WTC11 (cell line): Measurements from ENCODE around the gene AMOTL1. TPM values are rescaled to one million over a fixed set of nuclear protein-coding genes. Genes with fewer than 3 reads are reported as not detected.

Source experiments
- ATAC-seq: fragments of 200-7000 bp; cut with Tn5 transposase; 2 replicates; pipeline ENCODE4 v1.10.0; 2021; ENCODE audit warnings: mild to moderate bottlenecking, moderate library complexity
- CTCF ChIA-PET: fragments of 300-600 bp; sonication (Branson Sonifier 250); formaldehyde crosslinking; loops from one replicate; lab custom pipeline; 2021; ENCODE audit warnings: antibody characterized with exemption; lab: Charles Lee
- POLR2A ChIA-PET: fragments of 350-600 bp; sonication (Branson Sonifier 250); formaldehyde crosslinking; loops from one replicate; lab custom pipeline; 2021; ENCODE audit warnings: antibody characterized with exemption; lab: Charles Lee
- DNase-seq: peaks from one replicate; pipeline ENCODE4 v3.0.0; 2021; ENCODE audit warnings: low spot score
- H3K27ac Mint-ChIP-seq: 2 replicates; pipeline ENCODE4 v1.8.0; 2021; ENCODE audit warnings: mixed read lengths
- H3K27me3 Mint-ChIP-seq: 2 replicates; pipeline ENCODE4 v1.8.0; 2021; ENCODE audit warnings: low read depth, mild to moderate bottlenecking, moderate library complexity, mixed read lengths
- H3K36me3 Mint-ChIP-seq: 2 replicates; pipeline ENCODE4 v1.8.0; 2021; ENCODE audit warnings: mixed read lengths
- H3K4me1 Mint-ChIP-seq: 2 replicates; pipeline ENCODE4 v1.8.0; 2022; ENCODE audit warnings: mixed read lengths
- H3K4me3 Mint-ChIP-seq: 2 replicates; pipeline ENCODE4 v1.8.0; 2021; ENCODE audit warnings: mild to moderate bottlenecking, moderate library complexity, mixed read lengths
- H3K9me3 Mint-ChIP-seq: 2 replicates; pipeline ENCODE4 v1.8.0; 2021; ENCODE audit warnings: mixed read lengths
- AFF4 ChIP-seq: sonication (generic); formaldehyde crosslinking; IDR thresholded peaks from 2 replicates; pipeline ENCODE4 v1.8.1; 2023; ENCODE audit warnings: mild to moderate bottlenecking, missing genetic modification reagents, borderline replicate concordance
- ATF2 ChIP-seq: sonication (generic); formaldehyde crosslinking; IDR thresholded peaks from 2 replicates; pipeline ENCODE4 v1.8.1; 2022; ENCODE audit warnings: low read depth, missing genetic modification reagents, borderline replicate concordance
- CTCF ChIP-seq: fragments of 200-600 bp; IDR thresholded peaks from 2 replicates; pipeline ENCODE4 v1.8.0; 2022; ENCODE audit warnings: antibody characterized with exemption
- E2F1 ChIP-seq: sonication (generic); formaldehyde crosslinking; IDR thresholded peaks from 2 replicates; pipeline ENCODE4 v1.8.0; 2022; ENCODE audit warnings: mild to moderate bottlenecking, missing genetic modification reagents
- ETV6 ChIP-seq: sonication (generic); formaldehyde crosslinking; IDR thresholded peaks from 2 replicates; pipeline ENCODE4 v1.8.1; 2022; ENCODE audit warnings: mild to moderate bottlenecking, missing genetic modification reagents
- FOXP1 ChIP-seq: sonication (generic); formaldehyde crosslinking; IDR thresholded peaks from 2 replicates; pipeline ENCODE4 v1.8.0; 2022; ENCODE audit warnings: missing genetic modification reagents, mild to moderate bottlenecking, moderate library complexity, borderline replicate concordance
- GTF2I ChIP-seq: fragments of 250-450 bp; sonication (Bioruptor Pico); conservative IDR thresholded peaks from 2 replicates; pipeline ENCODE4 v1.4.0; 2021; ENCODE audit warnings: mild to moderate bottlenecking
- JUN ChIP-seq: sonication (generic); formaldehyde crosslinking; IDR thresholded peaks from 2 replicates; pipeline ENCODE4 v1.8.0; 2023; ENCODE audit warnings: mild to moderate bottlenecking, missing genetic modification reagents
- KAT7 ChIP-seq: sonication (generic); formaldehyde crosslinking; IDR thresholded peaks from 2 replicates; pipeline ENCODE4 v1.8.1; 2023; ENCODE audit warnings: missing genetic modification reagents, mild to moderate bottlenecking, borderline replicate concordance
- MXD4 ChIP-seq: fragments of 250-450 bp; sonication (Bioruptor Pico); IDR thresholded peaks from 2 replicates; pipeline ENCODE4 v1.8.0; 2021; ENCODE audit warnings: mild to moderate bottlenecking, moderate library complexity, borderline replicate concordance
- NR3C1 ChIP-seq: sonication (generic); formaldehyde crosslinking; conservative IDR thresholded peaks from 2 replicates; pipeline ENCODE4 v1.8.1; 2023; ENCODE audit warnings: low read depth, mild to moderate bottlenecking, missing genetic modification reagents
- PRDM15 ChIP-seq: sonication (generic); formaldehyde crosslinking; IDR thresholded peaks from 2 replicates; pipeline ENCODE4 v1.8.0; 2022; ENCODE audit warnings: missing genetic modification reagents
- SMAD3 ChIP-seq: sonication (generic); formaldehyde crosslinking; IDR thresholded peaks from 2 replicates; pipeline ENCODE4 v1.8.0; 2022; ENCODE audit warnings: missing genetic modification reagents, mild to moderate bottlenecking, borderline replicate concordance
- SMAD4 ChIP-seq: sonication (generic); formaldehyde crosslinking; IDR thresholded peaks from 2 replicates; pipeline ENCODE4 v1.8.0; 2022; ENCODE audit warnings: mild to moderate bottlenecking, missing genetic modification reagents
- SP1 ChIP-seq: sonication (generic); formaldehyde crosslinking; conservative IDR thresholded peaks from 2 replicates; pipeline ENCODE4 v1.8.1; 2022; ENCODE audit warnings: missing genetic modification reagents
- ZNF219 ChIP-seq: sonication (generic); formaldehyde crosslinking; IDR thresholded peaks from 2 replicates; pipeline ENCODE4 v1.8.0; 2023; ENCODE audit warnings: missing genetic modification reagents, mild to moderate bottlenecking, borderline replicate concordance
- ZNF416 ChIP-seq: fragments of 250-450 bp; sonication (Bioruptor Pico); IDR thresholded peaks from 2 replicates; pipeline ENCODE4 v1.9.0; 2021; ENCODE audit warnings: mild to moderate bottlenecking, inconsistent platforms
- ZNF512 ChIP-seq: sonication (generic); formaldehyde crosslinking; IDR thresholded peaks from 2 replicates; pipeline ENCODE4 v1.8.1; 2022; ENCODE audit warnings: missing genetic modification reagents, borderline replicate concordance
- total RNA-seq: library from RNA; stranded (reverse); gene quantifications from 3 replicates; pipeline ENCODE4 v1.2.3, GENCODE V29; 2021

Gene AMOTL1
- total RNA-seq, 1 experiment from 2014 or later = 39.8 TPM

GRCh38 chr11:94838027-94838731 lies 70.0 kb downstream of the AMOTL1 start:
- ChIA-PET POLR2A (no interaction called here), CTCF (interaction anchor here (1.8 kb wide), 1 partner anchor 60 kb away, joined by 4 read pairs; no protein-coding TSS in a partner anchor)
- Mint-ChIP-seq H3K4me3 (no peak overlapping the region), H3K36me3 (peaks cover 12% of the 10 kb centered on the region), H3K9me3 (no peaks in the 10 kb centered on the region), H3K4me1 (no peaks in the 10 kb centered on the region), H3K27ac (no peak overlapping the region), H3K27me3 (no peaks in the 10 kb centered on the region)
- TF ChIP-seq SP1 (CRISPR knock-in tag) = no peak
- TF ChIP-seq AFF4 (CRISPR knock-in tag) = no peak
- no peak for TF ChIP-seq ZNF512
- TF ChIP-seq NR3C1 (CRISPR knock-in tag) = no peak
- TF ChIP-seq ZNF416 (CRISPR knock-in tag) = no peak
- no peak for TF ChIP-seq SMAD4 (CRISPR knock-in tag)
- TF ChIP-seq JUN (CRISPR knock-in tag) = no peak
- no peak for TF ChIP-seq GTF2I (CRISPR knock-in tag)
- TF ChIP-seq SMAD3 (CRISPR knock-in tag) = no peak
- no peak for TF ChIP-seq FOXP1
- no peak for TF ChIP-seq ATF2
- DNase-seq (no peak), ATAC-seq (no peak)

GRCh38 chr11:94840209-94840608 lies 72.1 kb downstream of the AMOTL1 start:
- H3K4me1 Mint-ChIP-seq = no peaks in the 10 kb centered on the region
- ChIA-PET POLR2A (no interaction called here), CTCF (interaction anchor here (2.0 kb wide), 1 partner anchor 217 kb away, joined by 5 read pairs; no protein-coding TSS in a partner anchor)
- peaks cover 10% of the 10 kb centered on the region for H3K36me3 Mint-ChIP-seq
- ATAC-seq (no peak), DNase-seq (no peak)
- H3K27ac Mint-ChIP-seq = no peak overlapping the region
- TF ChIP-seq PRDM15 (CRISPR knock-in tag) (no peak), MXD4 (CRISPR knock-in tag) (no peak), ETV6 (no peak), E2F1 (no peak), SMAD4 (CRISPR knock-in tag) (no peak), KAT7 (CRISPR knock-in tag) (no peak), ZNF219 (CRISPR knock-in tag) (no peak), CTCF (no peak)
- no peaks in the 10 kb centered on the region for H3K9me3 Mint-ChIP-seq
- no peak overlapping the region for H3K4me3 Mint-ChIP-seq
- H3K27me3 Mint-ChIP-seq = no peaks in the 10 kb centered on the region
